ENCODE measurements around the gene EIF5A.

The EIF5A gene

GRCh38 chr17:7261379-7262191, 45.8 kb upstream of the EIF5A start:
- TF ChIP-seq CTCF (IDR thresholded peaks at IDR 0.05; ENCODE audit: low read depth, low read length, missing control alignments), result no peak
- no peak for DNase-seq (ENCODE audit: low read depth)
- H3K4me3 ChIP-seq (ENCODE audit: low read depth, low read length), result peak overlapping the region; percentile 27
- in situ Hi-C loops (cut with HindIII; ENCODE audit: low sequenced_read_pairs), result no loop called here

GRCh38 chr17:7262192-7262934, 45.1 kb upstream of the EIF5A start, which contains the start of gene CLDN7:
Gene CLDN7, minus strand, starts transcription at chr17:7262478. Its CDS starts 435 bp downstream, at chr17:7262043.
- no peak for TF ChIP-seq CTCF (IDR thresholded peaks at IDR 0.05; ENCODE audit: low read depth, low read length, missing control alignments)
- DNase-seq (ENCODE audit: low read depth), result no peak
- peak within 1 kb of the TSS; percentile 27 for H3K4me3 ChIP-seq (ENCODE audit: low read depth, low read length)
- in situ Hi-C loops (cut with HindIII; ENCODE audit: low sequenced_read_pairs), result no loop called here

- in situ Hi-C loops (cut with HindIII; ENCODE audit: low sequenced_read_pairs), result no loop called here
- TF ChIP-seq CTCF (IDR thresholded peaks at IDR 0.05; ENCODE audit: low read depth, low read length, missing control alignments), result no peak
- H3K4me3 ChIP-seq (ENCODE audit: low read depth, low read length), result no peak overlapping the region
- no peak for DNase-seq (ENCODE audit: low read depth)
These were observed 44.3 kb upstream of the EIF5A start for GRCh38 chr17:7262935-7263800.

- in situ Hi-C loops (cut with HindIII; ENCODE audit: low sequenced_read_pairs), result no loop called here
- no peak for TF ChIP-seq CTCF (IDR thresholded peaks at IDR 0.05; ENCODE audit: low read depth, low read length, missing control alignments)
- no peak for DNase-seq (ENCODE audit: low read depth)
- H3K4me3 ChIP-seq (ENCODE audit: low read depth, low read length), result no peak overlapping the region
These were observed 43.7 kb upstream of the EIF5A start for GRCh38 chr17:7263801-7264078.

- in situ Hi-C loops (cut with HindIII; ENCODE audit: low sequenced_read_pairs), result no loop called here
- no peak for DNase-seq (ENCODE audit: low read depth)
- H3K4me3 ChIP-seq (ENCODE audit: low read depth, low read length), result no peak overlapping the region
- TF ChIP-seq CTCF (IDR thresholded peaks at IDR 0.05; ENCODE audit: low read depth, low read length, missing control alignments), result no peak
These were observed 40.6 kb upstream of the EIF5A start for GRCh38 chr17:7266784-7267183.

- in situ Hi-C loops (cut with HindIII; ENCODE audit: low sequenced_read_pairs), result no loop called here
- no peak overlapping the region for H3K4me3 ChIP-seq (ENCODE audit: low read depth, low read length)
- DNase-seq (ENCODE audit: low read depth), result no peak
- no peak for TF ChIP-seq CTCF (IDR thresholded peaks at IDR 0.05; ENCODE audit: low read depth, low read length, missing control alignments)
These were observed 28.0 kb upstream of the EIF5A start for GRCh38 chr17:7279448-7279847.
